ENCODE data around the gene ERF.

DNA sequence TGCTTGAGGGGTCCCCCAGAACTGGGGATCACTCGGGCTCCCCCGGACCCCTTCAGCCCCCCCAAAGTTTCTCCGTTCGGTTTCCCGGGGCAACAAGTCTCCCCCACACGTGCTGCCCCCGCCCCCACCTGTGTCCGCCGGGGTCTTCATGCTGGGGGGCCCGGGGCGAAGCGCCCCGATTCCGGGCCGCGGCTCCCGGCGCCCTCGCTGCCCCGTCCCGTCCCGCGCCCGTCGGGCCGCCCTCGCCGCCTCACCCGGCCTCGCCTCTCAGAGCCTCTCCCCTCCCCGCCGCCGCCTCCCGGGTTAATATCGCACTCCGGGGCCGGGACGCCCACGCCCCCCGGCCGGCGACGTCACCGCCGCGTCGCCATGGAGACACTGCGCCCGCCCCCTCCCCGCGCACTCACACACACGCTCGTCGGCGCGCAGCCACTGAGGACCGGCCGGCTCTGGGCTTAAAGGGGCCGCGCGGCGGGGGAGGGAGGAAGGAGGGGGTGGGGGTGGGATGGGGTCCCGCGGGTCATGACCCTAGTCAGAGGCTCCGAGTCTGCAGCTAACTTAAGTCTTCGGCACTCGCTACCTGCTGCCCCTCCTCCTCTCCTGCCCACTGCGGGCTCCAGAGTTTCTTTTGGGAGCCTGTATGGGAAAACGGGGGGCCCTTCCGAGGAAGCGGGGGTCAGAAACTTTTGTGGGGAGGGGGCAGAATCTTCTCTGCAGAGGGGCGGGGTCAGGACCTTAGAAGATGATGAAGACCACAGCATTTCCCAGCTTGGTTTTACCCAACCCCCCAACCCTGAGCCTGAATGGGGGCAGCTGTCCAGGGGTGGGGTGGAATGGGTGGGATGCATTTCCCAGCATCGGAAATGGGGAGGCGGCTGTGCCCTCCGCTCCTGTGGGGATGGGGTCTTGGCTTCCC is at the start of gene ERF:
- no peak for TF ChIP-seq EZH2 (IDR thresholded peaks at IDR 0.05; ENCODE audit: borderline replicate concordance)
- TF ChIP-seq, protein P1, sequence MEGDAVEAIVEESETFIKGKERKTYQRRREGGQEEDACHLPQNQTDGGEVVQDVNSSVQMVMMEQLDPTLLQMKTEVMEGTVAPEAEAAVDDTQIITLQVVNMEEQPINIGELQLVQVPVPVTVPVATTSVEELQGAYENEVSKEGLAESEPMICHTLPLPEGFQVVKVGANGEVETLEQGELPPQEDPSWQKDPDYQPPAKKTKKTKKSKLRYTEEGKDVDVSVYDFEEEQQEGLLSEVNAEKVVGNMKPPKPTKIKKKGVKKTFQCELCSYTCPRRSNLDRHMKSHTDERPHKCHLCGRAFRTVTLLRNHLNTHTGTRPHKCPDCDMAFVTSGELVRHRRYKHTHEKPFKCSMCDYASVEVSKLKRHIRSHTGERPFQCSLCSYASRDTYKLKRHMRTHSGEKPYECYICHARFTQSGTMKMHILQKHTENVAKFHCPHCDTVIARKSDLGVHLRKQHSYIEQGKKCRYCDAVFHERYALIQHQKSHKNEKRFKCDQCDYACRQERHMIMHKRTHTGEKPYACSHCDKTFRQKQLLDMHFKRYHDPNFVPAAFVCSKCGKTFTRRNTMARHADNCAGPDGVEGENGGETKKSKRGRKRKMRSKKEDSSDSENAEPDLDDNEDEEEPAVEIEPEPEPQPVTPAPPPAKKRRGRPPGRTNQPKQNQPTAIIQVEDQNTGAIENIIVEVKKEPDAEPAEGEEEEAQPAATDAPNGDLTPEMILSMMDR (IDR thresholded peaks at IDR 0.05; ENCODE audit: poor library complexity) = no peak
